IMR-90 (cell line): ENCODE data around the gene INSL3. TPM values are rescaled to one million over a fixed set of nuclear protein-coding genes. Genes with fewer than 3 reads are reported as not detected.

Experiments used
- ATAC-seq: fragments of 200-7000 bp; cut with Tn5 transposase; 2 replicates; pipeline ENCODE4 v1.9.1; 2020; ENCODE audit warnings: low read depth, mild to moderate bottlenecking, moderate library complexity
- BruUV-seq: library from RNA; stranded (reverse); fragments of 400-500 nt; replicated peaks from 2 replicates; lab custom pipeline; 2021; lab: Mats Ljungman, UMichigan
- CTCF ChIA-PET: fragments of 300-600 bp; formaldehyde crosslinking; extraction: SDS; loops from one replicate; lab custom pipeline; 2021; ENCODE audit warnings: antibody characterized with exemption; lab: Yijun Ruan, JAX
- POLR2A ChIA-PET: fragments of 300-600 bp; sonication (Branson Sonifier 250); formaldehyde crosslinking; loops from one replicate; lab custom pipeline; 2022; ENCODE audit warnings: antibody characterized with exemption; ENCODE audit not compliant: unreplicated experiment; lab: Charles Lee
- DNase-seq: peaks from one replicate; pipeline ENCODE4 v3.0.0; 2013
- H2AFZ ChIP-seq: replicated peaks from 2 replicates; pipeline ENCODE3; 2013; ENCODE audit warnings: low read length, mild to moderate bottlenecking; ENCODE audit not compliant: poor library complexity
- H2AK5ac ChIP-seq: 2 replicates; pipeline ENCODE4 v1.6.1; 2013; ENCODE audit warnings: low read depth, low read length, inconsistent platforms
- H2AK9ac ChIP-seq: replicated peaks from 2 replicates; pipeline ENCODE3; 2013; ENCODE audit warnings: mild to moderate bottlenecking, low read depth, low read length, moderate library complexity; ENCODE audit not compliant: poor library complexity
- H2BK120ac ChIP-seq: 2 replicates; pipeline ENCODE4 v1.6.1; 2013; ENCODE audit warnings: low read depth, low read length, inconsistent platforms
- H2BK15ac ChIP-seq: 3 replicates; pipeline ENCODE4 v1.6.1; 2013; ENCODE audit warnings: low read depth, low read length, inconsistent platforms
- H2BK20ac ChIP-seq: 2 replicates; pipeline ENCODE4 v1.6.1; 2013; ENCODE audit warnings: low read depth, mild to moderate bottlenecking, inconsistent platforms, low read length, moderate library complexity
- H2BK5ac ChIP-seq: 2 replicates; pipeline ENCODE4 v1.6.1; 2013; ENCODE audit warnings: mild to moderate bottlenecking, low read depth, low read length, inconsistent platforms; ENCODE audit not compliant: poor library complexity, severe bottlenecking
- H3K14ac ChIP-seq: replicated peaks from 2 replicates; pipeline ENCODE4 v1.6.1; 2013; ENCODE audit warnings: low read depth, low read length, inconsistent platforms
- H3K18ac ChIP-seq: 2 replicates; pipeline ENCODE4 v1.6.1; 2013; ENCODE audit warnings: low read depth, low read length, control low read depth
- H3K23ac ChIP-seq: 2 replicates; pipeline ENCODE4 v1.6.1; 2013; ENCODE audit warnings: low read depth, low read length, inconsistent platforms
- H3K27ac ChIP-seq: 2 replicates; pipeline ENCODE4 v1.5.1; 2013; ENCODE audit warnings: mild to moderate bottlenecking, control low read depth, low read length; ENCODE audit not compliant: insufficient read depth
- H3K27me3 ChIP-seq: 2 replicates; pipeline ENCODE4 v1.6.1; 2013; ENCODE audit warnings: low read length; ENCODE audit not compliant: control insufficient read depth, insufficient read depth
- H3K36me3 ChIP-seq: 2 replicates; pipeline ENCODE4 v1.6.1; 2013; ENCODE audit warnings: low read length, mixed read lengths; ENCODE audit not compliant: control insufficient read depth, insufficient read depth
- H3K4ac ChIP-seq: 2 replicates; pipeline ENCODE4 v1.6.1; 2013; ENCODE audit warnings: low read depth, low read length, inconsistent platforms
- H3K4me1 ChIP-seq: 2 replicates; pipeline ENCODE4 v1.6.1; 2013; ENCODE audit warnings: low read length, mixed read lengths; ENCODE audit not compliant: control insufficient read depth, insufficient read depth
- H3K4me2 ChIP-seq: 2 replicates; pipeline ENCODE4 v1.6.1; 2013; ENCODE audit warnings: low read depth, mild to moderate bottlenecking, control low read depth, low read length, moderate library complexity
- H3K4me3 ChIP-seq: 2 replicates; pipeline ENCODE4 v1.5.1; 2013; ENCODE audit warnings: low read depth, mild to moderate bottlenecking, control low read depth, low read length, moderate library complexity; ENCODE audit not compliant: insufficient read depth
- H3K56ac ChIP-seq: 2 replicates; pipeline ENCODE4 v1.6.1; 2013; ENCODE audit warnings: low read length, inconsistent platforms; ENCODE audit not compliant: insufficient read depth; ENCODE audit errors: extremely low read depth
- H3K79me1 ChIP-seq, 2 experiments: 2 replicates each; pipeline ENCODE4 v1.6.1; 2013; ENCODE audit warnings: low read length in 2 of 2, inconsistent platforms in 1 of 2, low read depth in 1 of 2
- H3K9ac ChIP-seq: 2 replicates; pipeline ENCODE4 v1.6.1; 2013; ENCODE audit warnings: low read depth, low read length, control low read depth
- H3K9me1 ChIP-seq: 2 replicates; pipeline ENCODE4 v1.6.1; 2013; ENCODE audit warnings: low read length, inconsistent platforms; ENCODE audit not compliant: insufficient read depth
- H3K9me3 ChIP-seq: 2 replicates; pipeline ENCODE4 v1.6.1; 2013; ENCODE audit warnings: low read length; ENCODE audit not compliant: control insufficient read depth, insufficient read depth
- H4K20me1 ChIP-seq: 2 replicates; pipeline ENCODE4 v1.6.1; 2013; ENCODE audit warnings: low read length, inconsistent platforms; ENCODE audit not compliant: insufficient read depth
- H4K5ac ChIP-seq: 2 replicates; pipeline ENCODE4 v1.6.1; 2013; ENCODE audit warnings: mild to moderate bottlenecking, low read depth, low read length, control low read depth
- H4K8ac ChIP-seq, 2 experiments: 2 replicates each; pipeline ENCODE4 v1.6.1; 2013; ENCODE audit warnings: low read depth in 2 of 2, low read length in 2 of 2, control low read depth in 1 of 2, inconsistent platforms in 1 of 2
- H4K91ac ChIP-seq: 2 replicates; pipeline ENCODE4 v1.6.1; 2013; ENCODE audit warnings: low read depth, low read length, inconsistent platforms; ENCODE audit not compliant: insufficient read depth
- BHLHE40 ChIP-seq: fragments of 150-350 bp; IDR thresholded peaks from 2 replicates; pipeline ENCODE4 v1.6.1; 2016; ENCODE audit warnings: mild to moderate bottlenecking, low read depth, low read length
- CEBPB ChIP-seq: IDR thresholded peaks from 2 replicates; pipeline ENCODE4 v1.6.1; 2012; ENCODE audit warnings: low read depth, low read length, improper control_type of control experiment
- CHD1 ChIP-seq: IDR thresholded peaks from 2 replicates; pipeline ENCODE4 v1.6.1; 2012; ENCODE audit warnings: low read depth, low read length, improper control_type of control experiment
- FOS ChIP-seq: fragments of 150-350 bp; IDR thresholded peaks from 2 replicates; pipeline ENCODE4 v1.6.1; 2016; ENCODE audit warnings: low read depth, low read length
- MAZ ChIP-seq: IDR thresholded peaks from 2 replicates; pipeline ENCODE4 v1.6.1; 2012; ENCODE audit warnings: low read depth, mild to moderate bottlenecking, low read length, improper control_type of control experiment, moderate library complexity, borderline replicate concordance
- MXI1 ChIP-seq: IDR thresholded peaks from 2 replicates; pipeline ENCODE4 v1.6.1; 2012; ENCODE audit warnings: low read depth, mild to moderate bottlenecking, low read length, moderate library complexity, borderline replicate concordance
- POLR2A ChIP-seq: IDR thresholded peaks from 2 replicates; pipeline ENCODE4 v1.6.1; 2012; ENCODE audit warnings: mild to moderate bottlenecking, low read depth, low read length
- RCOR1 ChIP-seq: IDR thresholded peaks from 2 replicates; pipeline ENCODE4 v1.6.1; 2012; ENCODE audit warnings: mild to moderate bottlenecking, low read length, improper control_type of control experiment; ENCODE audit not compliant: insufficient replicate concordance
- RFX5 ChIP-seq: IDR thresholded peaks from 2 replicates; pipeline ENCODE4 v1.8.0; 2012; ENCODE audit warnings: low read depth, mild to moderate bottlenecking, low read length, moderate library complexity
- SMC3 ChIP-seq: fragments of 150-350 bp; IDR thresholded peaks from 2 replicates; pipeline ENCODE4 v1.6.1; 2016; ENCODE audit warnings: low read depth, mild to moderate bottlenecking, antibody characterized with exemption, low read length, moderate library complexity
- whole genome bisulfite sequencing, 2 experiments: methylation state at CpG; one replicate each; pipeline versions ENCODE4 v1.1.5 to v1.1.7; 2013; ENCODE audit warnings: missing lambda C conversion rate in 2 of 2; ENCODE audit not compliant: insufficient read length in 1 of 2; ENCODE audit errors: extremely low coverage in 2 of 2; 5-methylcytosine and 5-hydroxymethylcytosine counted together
- dilution Hi-C: fragments of 300-500 bp; cut with HindIII; formaldehyde crosslinking; loops from one replicate; pipeline ENCODE4 v1.14.3; 2018; ENCODE audit warnings: low sequenced_read_pairs; ENCODE audit not compliant: unreplicated experiment
- in situ Hi-C: fragments of 300-500 bp; cut with MboI; formaldehyde crosslinking; loops from 3 replicates; pipeline ENCODE4 v1.14.3; 2019; ENCODE audit warnings: low sequenced_read_pairs, inconsistent platforms, mixed read lengths
- intact Hi-C: fragments of 100-400 bp; cut with micrococcal nuclease; formaldehyde crosslinking; loops from 2 replicates; pipeline ENCODE4 v1.10.0; 2022
- polyA plus RNA-seq, 3 experiments: library from polyadenylated mRNA; depleted of rRNA; stranded (reverse); fragments of >200 nt; gene quantifications; 2 replicates each; pipeline ENCODE4 v1.2.3, GENCODE V29; 2012; ENCODE audit warnings: low replicate concordance in 1 of 3
- total RNA-seq: library from RNA; depleted of rRNA; stranded (reverse); fragments of >200 nt; gene quantifications from 2 replicates; pipeline ENCODE4 v1.2.3, GENCODE V29; 2012
- TF ChIP-seq, protein P1 (sequence below): fragments of 150-350 bp; IDR thresholded peaks from 2 replicates; pipeline ENCODE4 v1.6.1; 2017; ENCODE audit warnings: mild to moderate bottlenecking, antibody characterized with exemption, low read length, low read depth
- TF ChIP-seq, protein P2 (sequence below): conservative IDR thresholded peaks from 2 replicates; pipeline ENCODE4 v1.5.1; 2012; ENCODE audit warnings: mild to moderate bottlenecking, low read depth, low read length, improper control_type of control experiment

Gene INSL3
- total and polyA plus RNA-seq, 2 of the 4 experiments (the other 2 are of a cell fraction), result not detected

DNA sequence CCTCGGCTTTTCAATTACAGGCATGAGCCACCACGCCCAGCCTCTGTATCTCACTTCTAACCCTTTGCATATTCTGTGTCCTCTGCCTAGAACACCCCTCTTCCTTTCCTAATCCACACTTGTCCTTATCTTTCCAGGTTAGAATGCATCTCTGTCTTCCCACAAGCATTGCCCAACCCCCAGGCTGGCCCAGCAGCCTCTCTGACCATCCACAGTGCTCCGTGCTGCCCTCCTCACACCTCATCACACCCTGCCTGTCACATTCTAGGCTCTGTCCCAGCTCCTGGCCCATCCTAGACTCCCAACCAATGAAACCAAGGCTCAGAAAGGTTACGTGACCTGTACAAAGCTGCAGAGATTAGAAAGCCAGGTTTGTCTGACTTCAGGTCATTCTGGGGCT is 15.2 kb upstream of the INSL3 start:
- H3K14ac ChIP-seq, result no peak overlapping the region
- intact Hi-C loops, result no loop called here
- H3K4ac ChIP-seq, result no peak overlapping the region
- DNase-seq (no peak), ATAC-seq (no peak)
- WGBS, 2 experiments, result 41% methylated on average over 3 of the region's 4 CpGs; no CpG with 5 or more reads in 1 of the 2 experiments
- no TSS peak for BruUV-seq
- H3K4me3 ChIP-seq, result no peak overlapping the region
- no peak overlapping the region for H2AK5ac ChIP-seq
- H3K27ac ChIP-seq, result no peak overlapping the region
- H3K9me3 ChIP-seq, result no peaks in the 10 kb centered on the region
- no peak for TF ChIP-seq POLR2A
- no peak for TF ChIP-seq RFX5
- no peak for TF ChIP-seq FOS
- no peak for TF ChIP-seq BHLHE40
- no peak for TF ChIP-seq CHD1
- TF ChIP-seq, protein P1, sequence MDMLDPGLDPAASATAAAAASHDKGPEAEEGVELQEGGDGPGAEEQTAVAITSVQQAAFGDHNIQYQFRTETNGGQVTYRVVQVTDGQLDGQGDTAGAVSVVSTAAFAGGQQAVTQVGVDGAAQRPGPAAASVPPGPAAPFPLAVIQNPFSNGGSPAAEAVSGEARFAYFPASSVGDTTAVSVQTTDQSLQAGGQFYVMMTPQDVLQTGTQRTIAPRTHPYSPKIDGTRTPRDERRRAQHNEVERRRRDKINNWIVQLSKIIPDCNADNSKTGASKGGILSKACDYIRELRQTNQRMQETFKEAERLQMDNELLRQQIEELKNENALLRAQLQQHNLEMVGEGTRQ, result no peak
- no peak for TF ChIP-seq RCOR1
- TF ChIP-seq, protein P2, sequence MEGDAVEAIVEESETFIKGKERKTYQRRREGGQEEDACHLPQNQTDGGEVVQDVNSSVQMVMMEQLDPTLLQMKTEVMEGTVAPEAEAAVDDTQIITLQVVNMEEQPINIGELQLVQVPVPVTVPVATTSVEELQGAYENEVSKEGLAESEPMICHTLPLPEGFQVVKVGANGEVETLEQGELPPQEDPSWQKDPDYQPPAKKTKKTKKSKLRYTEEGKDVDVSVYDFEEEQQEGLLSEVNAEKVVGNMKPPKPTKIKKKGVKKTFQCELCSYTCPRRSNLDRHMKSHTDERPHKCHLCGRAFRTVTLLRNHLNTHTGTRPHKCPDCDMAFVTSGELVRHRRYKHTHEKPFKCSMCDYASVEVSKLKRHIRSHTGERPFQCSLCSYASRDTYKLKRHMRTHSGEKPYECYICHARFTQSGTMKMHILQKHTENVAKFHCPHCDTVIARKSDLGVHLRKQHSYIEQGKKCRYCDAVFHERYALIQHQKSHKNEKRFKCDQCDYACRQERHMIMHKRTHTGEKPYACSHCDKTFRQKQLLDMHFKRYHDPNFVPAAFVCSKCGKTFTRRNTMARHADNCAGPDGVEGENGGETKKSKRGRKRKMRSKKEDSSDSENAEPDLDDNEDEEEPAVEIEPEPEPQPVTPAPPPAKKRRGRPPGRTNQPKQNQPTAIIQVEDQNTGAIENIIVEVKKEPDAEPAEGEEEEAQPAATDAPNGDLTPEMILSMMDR, result no peak
- no peak for TF ChIP-seq MAZ
- no peak for TF ChIP-seq MXI1
- no peak for TF ChIP-seq CEBPB
- TF ChIP-seq SMC3, result no peak
- H4K20me1 ChIP-seq, result no peaks in the 10 kb centered on the region
- no peak overlapping the region for H4K8ac ChIP-seq
- CTCF ChIA-PET, result no interaction called here
- H2BK120ac ChIP-seq, result no peak overlapping the region
- H3K79me1 ChIP-seq, result no peaks in the 10 kb centered on the region
- in situ Hi-C loops, result no loop called here
- H4K91ac ChIP-seq, result no peak overlapping the region
- no peak overlapping the region for H3K23ac ChIP-seq
- H2AK9ac ChIP-seq, result no peak overlapping the region
- no peak overlapping the region for H3K56ac ChIP-seq
- H3K4me1 ChIP-seq, result no peaks in the 10 kb centered on the region
- POLR2A ChIA-PET, result no interaction called here
- H4K5ac ChIP-seq, result no peak overlapping the region
- H2AFZ ChIP-seq, result no peak overlapping the region
- no peaks in the 10 kb centered on the region for H3K9me1 ChIP-seq
- no peak overlapping the region for H2BK15ac ChIP-seq
- no peaks in the 10 kb centered on the region for H3K36me3 ChIP-seq
- no peak overlapping the region for H3K4me2 ChIP-seq
- peaks cover 40% of the 10 kb centered on the region for H3K27me3 ChIP-seq
- H3K9ac ChIP-seq, result no peak overlapping the region
- H2BK5ac ChIP-seq, result no peak overlapping the region
- H3K18ac ChIP-seq, result no peak overlapping the region
- dilution Hi-C loops, result no loop called here
- no peak overlapping the region for H2BK20ac ChIP-seq
